GDM1 (cell line): Measurements from ENCODE around the gene SNCA.

Experiments used
- DNase-seq: peaks from one replicate; lab custom pipeline; 2025; lab: John Stamatoyannopoulos, UW

The SNCA gene

DNA sequence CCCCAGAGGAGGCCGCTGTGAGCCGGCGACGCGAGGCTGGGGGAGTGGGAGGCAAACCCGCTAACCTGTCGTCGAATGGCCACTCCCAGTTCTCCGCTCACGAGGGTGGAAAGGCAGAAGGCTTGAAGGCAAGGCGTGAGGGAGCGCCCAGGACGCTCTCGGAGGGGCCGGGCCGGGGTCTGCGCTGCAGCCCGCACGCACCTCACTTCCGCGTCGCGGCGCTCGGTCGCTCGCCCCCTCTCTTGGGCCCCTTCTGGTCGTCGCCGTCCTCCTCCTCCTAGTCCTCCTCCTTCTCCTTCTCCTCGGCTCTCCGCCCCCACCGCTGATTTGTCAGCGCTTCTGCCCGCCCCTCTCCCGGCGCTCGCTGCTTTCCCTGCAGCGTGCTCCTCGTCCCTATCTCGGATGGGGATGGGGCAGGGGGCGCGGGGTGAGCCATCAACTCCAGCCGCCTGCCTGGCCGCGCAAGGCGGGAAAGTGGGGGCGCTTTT lies at the start of gene SNCA:
TSS of gene SNCA (minus strand) at position 265 of the 488 bp plus-strand sequence. CDS start 1,494 bp downstream, outside the sequence.
- peak; percentile 80 for DNase-seq

- no peak for DNase-seq
Measured at GRCh38 chr4:89879215-89879614, 42.3 kb upstream of the SNCA start.

- DNase-seq: peak; percentile 81
Measured at GRCh38 chr4:89878611-89879010, 41.6 kb upstream of the SNCA start.

DNA sequence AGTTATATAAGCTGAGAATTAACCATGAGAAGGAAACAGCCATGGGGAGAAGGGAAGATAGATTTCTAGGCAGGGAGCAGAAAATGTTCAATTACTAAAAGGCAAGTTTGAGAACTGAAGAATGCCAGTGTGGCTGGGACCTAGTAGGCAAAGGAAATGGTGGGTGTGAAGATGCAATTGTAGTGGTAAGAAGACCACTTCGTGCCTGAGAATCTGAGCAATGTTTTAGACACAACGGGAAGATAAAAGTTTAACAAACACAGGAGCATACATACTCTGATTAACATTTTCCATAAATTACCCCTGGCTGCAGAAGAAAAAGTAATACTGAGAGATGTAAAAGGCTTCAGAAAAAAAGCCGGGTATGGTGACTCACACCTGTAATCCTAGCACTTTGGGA lies 39.6 kb upstream of the SNCA start:
- DNase-seq: no peak

DNA sequence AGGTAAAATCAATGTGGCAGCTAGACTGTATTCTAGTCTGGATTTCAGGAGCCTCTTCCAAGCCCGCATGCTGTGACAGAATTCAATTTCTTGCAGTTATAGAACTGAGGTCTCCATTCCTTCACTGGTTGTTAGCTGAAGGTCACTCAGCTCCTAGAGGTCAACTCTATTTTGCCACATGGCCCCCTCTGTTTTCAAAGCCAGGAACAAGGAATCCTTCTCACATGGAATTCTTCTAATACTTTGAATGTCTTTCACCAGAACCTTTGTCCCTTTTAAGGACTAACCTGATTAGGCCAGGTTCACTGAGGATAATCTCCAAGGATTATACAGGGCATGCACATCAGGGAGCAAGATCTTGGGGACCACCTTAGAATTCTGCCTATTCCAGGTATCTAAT lies 34.2 kb upstream of the SNCA start:
- DNase-seq: no peak

DNA sequence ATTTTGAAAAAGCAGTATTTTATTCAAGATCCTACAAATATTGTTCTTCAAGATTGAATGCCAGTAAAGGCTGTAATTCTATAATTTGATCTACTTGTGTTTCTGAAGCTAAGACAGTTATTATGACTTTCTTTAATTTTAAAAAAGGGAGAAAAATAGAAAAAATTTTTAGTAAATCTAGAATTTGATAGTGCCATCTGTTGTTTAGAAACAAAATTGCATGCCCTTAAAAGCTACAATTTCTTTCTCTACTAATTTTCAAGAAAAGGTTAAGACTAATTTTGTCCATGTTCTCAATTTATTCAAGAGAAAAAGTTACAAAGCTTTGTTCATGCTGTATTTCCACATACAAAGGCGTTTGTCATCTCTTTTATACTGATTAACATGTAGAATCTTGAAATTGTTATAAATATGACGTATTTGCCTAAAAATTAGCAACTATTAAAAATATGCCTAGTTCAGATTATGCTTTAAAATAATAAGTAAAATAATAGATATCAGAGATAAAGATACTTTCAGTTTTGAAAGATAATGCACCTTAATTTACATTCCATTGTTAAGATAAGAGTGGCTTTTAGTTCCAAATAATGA lies 32.1 kb upstream of the SNCA start:
- DNase-seq: no peak

DNA sequence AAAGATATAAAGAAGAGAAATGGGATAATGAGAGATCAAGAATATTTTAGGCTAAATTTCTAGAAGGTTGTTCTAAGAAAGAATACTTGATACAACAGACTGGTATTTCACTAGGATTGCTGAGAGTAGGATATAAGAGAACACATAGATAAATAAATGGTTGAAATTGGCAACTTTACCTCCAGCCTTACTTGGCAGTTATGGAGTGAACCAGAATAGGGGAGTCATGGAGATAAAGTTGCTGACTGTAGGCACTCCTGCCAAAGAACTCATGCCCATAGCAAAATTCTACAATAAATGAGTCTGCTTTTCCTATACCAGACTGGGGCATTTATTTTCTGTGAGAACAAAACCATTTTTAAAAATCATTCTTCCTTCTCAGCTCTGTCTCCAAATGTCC lies 31.3 kb upstream of the SNCA start:
- no peak for DNase-seq

DNA sequence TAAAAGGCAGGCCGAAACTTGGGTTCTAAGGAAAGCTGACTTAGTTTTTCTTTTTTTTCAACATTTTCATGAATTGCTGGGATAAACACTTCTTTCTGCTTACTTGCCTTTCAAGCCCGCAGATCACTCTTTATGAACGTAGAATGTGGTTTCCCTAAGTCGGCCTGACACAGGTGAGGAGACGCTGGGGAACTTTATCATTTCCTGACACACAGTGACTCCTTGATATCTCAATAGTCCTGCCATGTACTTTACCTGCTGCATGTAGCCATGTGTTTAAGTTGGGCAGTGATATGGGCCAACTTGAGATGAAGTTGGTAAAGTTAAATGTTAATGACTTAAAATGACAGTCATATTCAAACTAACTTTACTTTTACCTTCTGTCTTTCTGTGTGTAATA lies 26.6 kb upstream of the SNCA start:
- DNase-seq: no peak

GRCh38 chr4:89860971-89861370 lies 24.0 kb upstream of the SNCA start:
- no peak for DNase-seq

GRCh38 chr4:89855236-89855635 lies 18.3 kb upstream of the SNCA start:
- DNase-seq: no peak

- no peak for DNase-seq
Measured at GRCh38 chr4:89847571-89848325, 10.8 kb upstream of the SNCA start.

GRCh38 chr4:89839558-89839957 lies 2.6 kb upstream of the SNCA start:
- DNase-seq: no peak

DNA sequence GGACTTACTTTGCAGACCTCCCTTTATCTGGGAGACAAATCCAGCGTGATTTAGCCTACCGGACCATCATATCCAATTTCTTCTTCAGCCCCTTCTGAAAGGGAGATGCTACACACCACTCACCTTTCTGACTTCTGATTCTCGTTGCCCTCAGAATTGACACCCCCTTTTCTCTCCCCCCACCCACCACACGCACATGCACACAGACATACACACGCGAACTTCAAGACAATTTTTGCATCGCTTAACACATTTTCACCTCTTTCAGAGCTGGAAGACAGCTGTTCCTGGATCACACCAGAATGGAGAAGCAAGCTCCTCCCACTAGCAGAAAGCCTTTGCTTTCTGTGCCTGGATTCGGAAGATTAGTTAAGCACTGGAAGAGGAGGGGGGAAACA lies 1.0 kb upstream of the SNCA start:
- DNase-seq: peak; percentile 28

- peak; percentile 75 for DNase-seq
Measured at GRCh38 chr4:89837385-89837992, 528 bp upstream of the SNCA start.

GRCh38 chr4:89836031-89836745 lies 773 bp downstream of the SNCA start:
- peak; percentile 4 for DNase-seq

DNA sequence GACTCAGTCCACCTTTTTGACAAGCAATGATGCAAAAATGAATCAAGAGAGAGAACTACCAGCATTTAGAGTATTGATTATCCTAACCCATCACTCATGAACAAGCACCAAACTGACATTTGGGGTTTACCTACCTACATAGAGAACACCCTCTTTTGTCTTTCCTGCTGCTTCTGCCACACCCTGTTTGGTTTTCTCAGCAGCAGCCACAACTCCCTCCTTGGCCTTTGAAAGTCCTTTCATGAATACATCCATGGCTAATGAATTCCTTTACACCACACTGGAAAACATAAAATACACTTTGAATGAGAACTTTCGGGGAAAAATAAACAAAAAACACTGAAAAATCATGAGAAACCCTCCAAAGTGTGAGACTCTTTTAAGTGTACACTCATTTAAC lies 1.5 kb downstream of the SNCA start:
- DNase-seq: no peak

DNA sequence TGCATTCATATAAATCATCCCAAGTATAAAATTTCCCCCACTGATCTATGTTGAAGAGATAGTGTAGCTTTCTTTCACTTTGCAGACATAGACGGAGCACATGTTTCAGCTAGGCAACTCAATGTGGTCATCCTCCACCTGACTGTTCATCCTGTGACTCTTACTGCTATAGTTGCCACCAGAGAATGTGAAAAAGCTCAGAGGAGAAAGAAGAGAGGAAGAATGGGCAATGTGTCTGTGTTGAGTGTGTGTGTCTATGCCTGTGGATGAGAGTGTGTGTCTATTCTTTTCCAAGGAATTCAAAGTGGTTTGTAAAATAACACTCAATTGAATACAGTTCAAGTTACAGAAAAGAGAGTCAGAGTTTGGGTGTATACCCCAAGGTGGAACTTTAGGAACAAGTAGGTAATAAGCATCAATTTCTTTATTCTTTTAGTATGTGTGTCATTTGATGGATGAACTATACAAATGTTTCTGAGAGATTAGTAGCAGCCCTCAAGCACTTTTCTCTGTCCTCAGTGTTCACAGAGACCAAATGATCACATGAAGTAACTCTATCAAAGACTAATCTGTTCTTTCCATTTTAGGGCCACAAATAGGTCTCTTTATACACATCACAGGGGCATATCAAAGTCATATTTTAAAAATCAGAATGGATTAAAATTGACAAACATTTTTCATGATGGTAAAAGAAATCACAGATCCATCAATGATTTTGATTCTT lies 2.3 kb downstream of the SNCA start:
- DNase-seq: no peak

- peak; percentile 59 for DNase-seq
Measured at GRCh38 chr4:89829470-89830138, 7.4 kb downstream of the SNCA start.

DNA sequence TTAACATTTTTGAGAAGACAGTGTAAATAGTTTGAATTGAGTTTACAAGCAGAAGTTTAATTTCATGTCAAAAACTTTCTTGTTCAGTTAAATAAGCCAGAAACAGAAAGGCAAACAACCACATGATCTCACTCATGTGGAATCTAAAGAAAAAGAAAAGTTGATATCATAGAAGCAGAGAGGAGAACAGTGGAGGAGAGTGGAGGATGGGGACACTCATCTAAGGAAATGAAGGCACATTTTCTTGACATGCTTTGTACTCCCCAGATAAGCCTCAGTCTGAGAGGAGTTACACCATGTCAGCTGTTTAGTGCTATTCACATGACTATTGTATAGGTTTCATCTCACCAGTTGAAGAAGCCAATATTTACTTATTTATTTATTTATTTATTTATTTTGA lies 13.5 kb downstream of the SNCA start:
- DNase-seq: no peak

GRCh38 chr4:89821612-89822011 lies 15.3 kb downstream of the SNCA start:
- no peak for DNase-seq

DNA sequence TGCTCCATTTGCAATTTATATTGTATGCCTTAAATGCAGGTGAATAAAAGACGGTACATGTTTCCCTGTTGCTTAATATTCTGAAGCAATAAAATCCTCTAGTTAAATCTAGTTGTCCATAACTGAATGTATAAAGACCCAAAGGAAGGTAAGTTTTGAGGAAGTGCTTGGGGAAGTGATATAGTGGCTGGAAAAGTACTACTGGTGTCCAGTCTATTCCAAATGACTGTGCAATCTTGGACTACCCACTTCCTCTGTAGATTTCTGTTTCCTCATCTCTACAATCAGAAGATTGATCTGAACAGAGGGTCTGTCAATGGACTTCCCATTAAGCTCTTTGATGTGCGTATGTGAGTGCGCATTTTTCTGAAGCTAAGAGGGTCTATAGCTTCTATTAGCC lies 17.0 kb downstream of the SNCA start:
- DNase-seq: no peak
